ENCODE data around the gene GALNT14.

The GALNT14 gene

GRCh38 chr2:31055938-31056337 is 82.3 kb downstream of the GALNT14 start:
- DNase-seq (ENCODE audit: insufficient read length, low spot score): no peak
- TF ChIP-seq POLR2AphosphoS5 (IDR thresholded peaks at IDR 0.05; ENCODE audit: low read depth, low read length) (no peak), TAF1 (IDR thresholded peaks at IDR 0.05; ENCODE audit: low read depth, low read length) (no peak), POLR2A (IDR thresholded peaks at IDR 0.05; ENCODE audit: low read depth, low read length) (no peak), SPI1 (IDR thresholded peaks at IDR 0.05; ENCODE audit: low read depth, low read length) (no peak), PAX5 (IDR thresholded peaks at IDR 0.05; ENCODE audit: insufficient read depth, low read length, severe bottlenecking) (no peak), POU2F2 (IDR thresholded peaks at IDR 0.05; ENCODE audit: low read depth, low read length) (no peak)
- FAIRE-seq: no peak

GRCh38 chr2:31054842-31055388 is 83.3 kb downstream of the GALNT14 start:
- TF ChIP-seq POLR2AphosphoS5 (IDR thresholded peaks at IDR 0.05; ENCODE audit: low read depth, low read length) (no peak), POU2F2 (IDR thresholded peaks at IDR 0.05; ENCODE audit: low read depth, low read length) (no peak), POLR2A (IDR thresholded peaks at IDR 0.05; ENCODE audit: low read depth, low read length) (no peak), TAF1 (IDR thresholded peaks at IDR 0.05; ENCODE audit: low read depth, low read length) (no peak), PAX5 (IDR thresholded peaks at IDR 0.05; ENCODE audit: insufficient read depth, low read length, severe bottlenecking) (no peak), SPI1 (IDR thresholded peaks at IDR 0.05; ENCODE audit: low read depth, low read length) (no peak)
- DNase-seq (ENCODE audit: insufficient read length, low spot score) (no peak), FAIRE-seq (no peak)

DNA sequence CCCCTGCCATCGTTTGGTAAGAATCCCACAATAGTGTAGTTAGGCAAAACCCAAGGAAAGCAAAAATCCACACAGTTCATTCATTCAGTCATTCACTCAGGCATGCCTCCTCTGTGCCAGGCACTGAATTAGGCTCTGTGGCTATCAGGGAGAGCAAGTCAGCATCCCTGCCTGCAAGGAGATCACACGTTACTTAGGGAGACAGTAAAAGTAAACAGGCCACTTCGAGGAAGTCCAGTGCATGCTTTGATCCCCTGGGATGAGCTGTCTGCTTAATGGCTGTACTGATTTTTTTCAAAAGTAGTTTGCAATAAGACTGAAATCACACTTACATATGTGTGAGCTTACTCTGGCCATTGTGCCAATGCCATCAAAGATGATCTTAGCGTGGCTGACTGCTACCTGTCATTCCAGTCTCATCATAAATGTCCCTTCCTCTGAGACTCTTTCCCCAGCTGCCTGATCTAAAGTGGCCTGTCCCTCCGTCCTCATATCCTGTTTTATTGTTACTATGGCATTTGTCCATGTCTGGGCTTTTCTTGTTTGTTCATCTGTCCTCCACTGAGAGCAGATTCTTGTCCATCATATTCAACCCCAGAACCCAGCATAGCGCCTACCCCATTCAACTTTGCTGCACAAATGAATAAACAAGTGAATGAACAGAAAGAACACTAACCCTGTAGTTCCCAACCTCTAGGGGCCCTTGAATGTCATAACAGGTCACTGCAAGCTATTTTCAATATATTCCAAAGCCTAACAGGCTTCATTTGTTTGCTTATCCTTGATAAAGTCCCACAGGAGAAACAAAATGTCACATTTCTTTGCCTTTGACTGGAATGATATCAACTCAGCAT is 84.1 kb downstream of the GALNT14 start:
- FAIRE-seq (no peak), DNase-seq (ENCODE audit: insufficient read length, low spot score) (no peak)
- TF ChIP-seq POLR2AphosphoS5 (IDR thresholded peaks at IDR 0.05; ENCODE audit: low read depth, low read length) (no peak), POU2F2 (IDR thresholded peaks at IDR 0.05; ENCODE audit: low read depth, low read length) (no peak), TAF1 (IDR thresholded peaks at IDR 0.05; ENCODE audit: low read depth, low read length) (no peak), PAX5 (IDR thresholded peaks at IDR 0.05; ENCODE audit: insufficient read depth, low read length, severe bottlenecking) (no peak), POLR2A (IDR thresholded peaks at IDR 0.05; ENCODE audit: low read depth, low read length) (no peak), SPI1 (IDR thresholded peaks at IDR 0.05; ENCODE audit: low read depth, low read length) (no peak)

- DNase-seq (ENCODE audit: insufficient read length, low spot score) (no peak), FAIRE-seq (no peak)
- TF ChIP-seq TAF1 (IDR thresholded peaks at IDR 0.05; ENCODE audit: low read depth, low read length) (no peak), PAX5 (IDR thresholded peaks at IDR 0.05; ENCODE audit: insufficient read depth, low read length, severe bottlenecking) (no peak), POLR2AphosphoS5 (IDR thresholded peaks at IDR 0.05; ENCODE audit: low read depth, low read length) (no peak), SPI1 (IDR thresholded peaks at IDR 0.05; ENCODE audit: low read depth, low read length) (no peak)
Measured at GRCh38 chr2:31052284-31052683, 86.0 kb downstream of the GALNT14 start.

DNA sequence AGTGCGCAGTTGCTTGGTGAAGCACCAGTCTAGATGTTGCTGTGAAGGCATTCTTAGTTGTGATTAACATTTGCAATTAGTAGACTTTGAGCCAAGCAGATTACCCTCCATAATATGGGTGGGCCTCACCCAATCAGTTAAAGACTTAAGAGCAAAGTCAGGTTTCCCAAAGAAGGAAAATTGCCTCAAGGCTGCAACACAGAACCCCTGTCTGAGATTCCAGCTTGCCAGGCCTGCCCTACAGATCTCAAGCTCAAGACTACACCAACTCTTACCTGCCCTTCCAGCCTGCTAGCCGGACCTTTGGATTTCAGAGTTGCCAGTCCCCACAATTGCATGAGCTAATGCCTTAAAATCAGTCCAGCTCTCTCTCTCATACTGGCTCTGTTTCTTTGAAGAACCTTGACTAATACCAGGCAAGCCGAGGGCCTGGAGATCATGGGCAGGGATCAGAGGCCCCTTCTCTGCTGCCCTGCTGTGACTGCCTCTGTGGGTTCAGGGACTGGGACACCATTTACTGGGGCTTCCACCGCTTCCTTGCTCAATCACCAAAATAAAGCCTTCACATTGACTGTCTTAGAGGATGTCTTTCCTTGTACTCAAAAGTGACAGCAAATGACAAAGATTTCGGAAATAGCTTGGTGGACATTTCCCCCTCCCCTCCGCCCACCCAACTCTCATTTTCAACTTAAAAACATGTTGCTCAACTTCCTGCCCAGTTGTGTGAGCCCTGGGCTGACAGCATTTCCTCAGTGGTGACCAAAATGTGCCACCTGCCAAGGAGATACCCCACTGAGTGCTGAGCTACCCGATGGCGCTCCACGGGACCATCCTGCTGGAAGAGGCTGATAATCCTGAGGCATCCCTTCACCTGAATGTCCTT is 86.7 kb downstream of the GALNT14 start:
- no peak for DNase-seq (ENCODE audit: insufficient read length, low spot score)
- no peak for TF ChIP-seq PAX5 (IDR thresholded peaks at IDR 0.05; ENCODE audit: insufficient read depth, low read length, severe bottlenecking)
- no peak for TF ChIP-seq SPI1 (IDR thresholded peaks at IDR 0.05; ENCODE audit: low read depth, low read length)
- no peak for TF ChIP-seq TAF1 (IDR thresholded peaks at IDR 0.05; ENCODE audit: low read depth, low read length)
- TF ChIP-seq POLR2AphosphoS5 (IDR thresholded peaks at IDR 0.05; ENCODE audit: low read depth, low read length): no peak
- TF ChIP-seq POU2F2 (IDR thresholded peaks at IDR 0.05; ENCODE audit: low read depth, low read length): no peak
- TF ChIP-seq POLR2A (IDR thresholded peaks at IDR 0.05; ENCODE audit: low read depth, low read length): no peak
- FAIRE-seq: no peak

DNA sequence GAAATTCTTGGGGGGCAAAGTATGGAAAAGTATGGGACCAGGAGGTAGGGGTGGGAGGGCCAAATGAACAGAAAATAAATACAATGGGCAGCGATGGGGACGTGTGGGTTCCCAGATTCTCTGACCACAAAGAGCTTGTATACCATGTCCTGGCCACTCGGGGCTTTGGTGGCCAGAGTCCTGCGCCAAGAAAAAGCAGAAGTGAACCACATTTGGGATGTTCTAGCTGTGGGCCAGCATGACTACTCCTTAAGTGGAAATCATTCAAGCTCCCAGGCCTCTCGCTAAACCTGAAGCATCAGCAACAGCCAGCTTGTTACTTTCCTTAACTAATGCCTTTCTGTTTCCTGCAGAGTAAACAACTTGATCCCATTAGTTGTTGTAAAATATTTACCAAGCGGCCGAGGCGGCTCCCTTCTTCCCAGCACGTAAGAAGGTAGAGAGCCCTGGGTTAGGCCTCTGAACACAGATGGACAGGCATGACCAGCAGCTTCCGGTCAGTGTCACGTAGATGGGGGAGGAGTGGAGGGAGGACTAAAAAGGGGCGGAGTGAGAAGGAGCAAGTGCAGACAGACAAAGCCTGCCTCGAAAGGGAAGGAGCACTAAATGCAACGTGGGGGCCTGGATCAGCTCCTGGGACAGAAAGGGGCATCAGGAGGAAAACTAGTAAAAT is 88.2 kb downstream of the GALNT14 start:
- FAIRE-seq (no peak), DNase-seq (ENCODE audit: insufficient read length, low spot score) (no peak)
- TF ChIP-seq TAF1 (IDR thresholded peaks at IDR 0.05; ENCODE audit: low read depth, low read length): no peak
- TF ChIP-seq POU2F2 (IDR thresholded peaks at IDR 0.05; ENCODE audit: low read depth, low read length): no peak
- TF ChIP-seq SPI1 (IDR thresholded peaks at IDR 0.05; ENCODE audit: low read depth, low read length): peak; percentile 47
- no peak for TF ChIP-seq POLR2A (IDR thresholded peaks at IDR 0.05; ENCODE audit: low read depth, low read length)
- no peak for TF ChIP-seq PAX5 (IDR thresholded peaks at IDR 0.05; ENCODE audit: insufficient read depth, low read length, severe bottlenecking)
- TF ChIP-seq POLR2AphosphoS5 (IDR thresholded peaks at IDR 0.05; ENCODE audit: low read depth, low read length): no peak

DNA sequence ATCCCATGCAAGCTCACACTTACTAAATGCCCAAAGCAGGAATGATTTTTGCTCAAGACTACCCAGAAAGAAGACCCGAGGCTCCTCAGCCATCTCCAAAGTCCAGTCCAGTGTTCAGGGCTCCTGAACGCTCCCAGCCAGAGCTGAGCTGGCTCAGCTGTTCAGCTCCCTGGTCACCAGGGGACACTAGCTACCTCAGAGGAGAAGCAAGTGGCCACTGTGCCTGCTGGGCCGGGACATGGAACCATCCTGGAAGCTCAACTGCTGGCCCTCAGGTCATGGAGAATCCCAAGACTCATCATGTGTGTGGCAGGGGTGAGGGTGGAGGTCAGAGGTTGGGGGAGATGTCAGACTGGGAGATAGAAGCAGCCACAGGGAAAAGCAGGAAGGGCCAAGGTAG is 89.0 kb downstream of the GALNT14 start:
- TF ChIP-seq POLR2AphosphoS5 (IDR thresholded peaks at IDR 0.05; ENCODE audit: low read depth, low read length) (no peak), SPI1 (IDR thresholded peaks at IDR 0.05; ENCODE audit: low read depth, low read length) (no peak), PAX5 (IDR thresholded peaks at IDR 0.05; ENCODE audit: insufficient read depth, low read length, severe bottlenecking) (no peak), POLR2A (IDR thresholded peaks at IDR 0.05; ENCODE audit: low read depth, low read length) (no peak), POU2F2 (IDR thresholded peaks at IDR 0.05; ENCODE audit: low read depth, low read length) (no peak), TAF1 (IDR thresholded peaks at IDR 0.05; ENCODE audit: low read depth, low read length) (no peak)
- no peak for DNase-seq (ENCODE audit: insufficient read length, low spot score)
- FAIRE-seq: no peak

- DNase-seq (ENCODE audit: insufficient read length, low spot score) (no peak), FAIRE-seq (no peak)
- TF ChIP-seq SPI1 (IDR thresholded peaks at IDR 0.05; ENCODE audit: low read depth, low read length): no peak
- TF ChIP-seq POU2F2 (IDR thresholded peaks at IDR 0.05; ENCODE audit: low read depth, low read length): no peak
- TF ChIP-seq TAF1 (IDR thresholded peaks at IDR 0.05; ENCODE audit: low read depth, low read length): no peak
- no peak for TF ChIP-seq PAX5 (IDR thresholded peaks at IDR 0.05; ENCODE audit: insufficient read depth, low read length, severe bottlenecking)
- no peak for TF ChIP-seq POLR2AphosphoS5 (IDR thresholded peaks at IDR 0.05; ENCODE audit: low read depth, low read length)
- no peak for TF ChIP-seq POLR2A (IDR thresholded peaks at IDR 0.05; ENCODE audit: low read depth, low read length)
Measured at GRCh38 chr2:31047599-31047998, 90.6 kb downstream of the GALNT14 start.

Measured in GM12891 (cell line).